GOT3 (cell line): Measurements from ENCODE around the gene CCDC15.
"Not testable (repeated sequence)": the region's sequence is repeated elsewhere in the genome, so short reads cannot be mapped to it uniquely, and the experiment has no call there.

Source experiments
- DNase-seq: peaks from one replicate; lab custom pipeline; 2025; ENCODE audit warnings: mixed read lengths; lab: John Stamatoyannopoulos, UW

CCDC15 gene

GRCh38 chr11:125082040-125082439 is 128.0 kb downstream of the CCDC15 start:
- DNase-seq, result no peak

- DNase-seq, result no peak
These were observed 128.8 kb downstream of the CCDC15 start for GRCh38 chr11:125082611-125083311.

GRCh38 chr11:125083312-125084056 is 129.5 kb downstream of the CCDC15 start:
- DNase-seq, result no peak

- no peak for DNase-seq
These were observed 130.0 kb downstream of the CCDC15 start for GRCh38 chr11:125084057-125084416.

GRCh38 chr11:125084761-125085231 is 130.8 kb downstream of the CCDC15 start:
- DNase-seq, result no peak

GRCh38 chr11:125085301-125086081 is 131.5 kb downstream of the CCDC15 start:
- DNase-seq, result no peak

- no peak for DNase-seq
These were observed 132.8 kb downstream of the CCDC15 start for GRCh38 chr11:125086633-125087296.

GRCh38 chr11:125088123-125088522 is 134.1 kb downstream of the CCDC15 start:
- no peak for DNase-seq

GRCh38 chr11:125088576-125089455 is 134.8 kb downstream of the CCDC15 start:
- no peak for DNase-seq

GRCh38 chr11:125089481-125089880 is 135.5 kb downstream of the CCDC15 start:
- not testable (repeated sequence) for DNase-seq

GRCh38 chr11:125090151-125090550 is 136.1 kb downstream of the CCDC15 start:
- not testable (repeated sequence) for DNase-seq

- no peak for DNase-seq
These were observed 136.8 kb downstream of the CCDC15 start for GRCh38 chr11:125090816-125091215.
